GM12878 (cell line): ENCODE data around the gene ZCCHC4. TPM values are rescaled to one million over a fixed set of nuclear protein-coding genes. Genes with fewer than 3 reads are reported as not detected.

Experiments used
- ATAC-seq: fragments of 200-7000 bp; cut with Tn5 transposase; 3 replicates; pipeline ENCODE4 v1.9.1; 2020; ENCODE audit warnings: mild to moderate bottlenecking, moderate library complexity
- BruUV-seq: library from RNA; stranded (reverse); fragments of 400-500 nt; replicated peaks from 2 replicates; lab custom pipeline; 2021; lab: Mats Ljungman, UMichigan
- CTCF ChIA-PET: fragments of 300-600 bp; sonication (Branson Sonifier 250); formaldehyde crosslinking; extraction: SDS; loops from one replicate; lab custom pipeline; 2021; ENCODE audit warnings: inconsistent platforms; lab: Yijun Ruan, JAX
- POLR2A ChIA-PET: fragments of 350-600 bp; formaldehyde crosslinking; extraction: SDS; loops from one replicate; lab custom pipeline; 2021; ENCODE audit warnings: inconsistent platforms; lab: Charles Lee
- RAD21 ChIA-PET: fragments of 300-600 bp; sonication (Branson Sonifier 250); formaldehyde crosslinking; loops from one replicate; lab custom pipeline; 2023; ENCODE audit warnings: antibody characterized with exemption; ENCODE audit not compliant: unreplicated experiment; lab: Charles Lee
- SMC1A ChIA-PET: fragments of 300-600 bp; sonication (Branson Sonifier 250); formaldehyde crosslinking; loops from one replicate; lab custom pipeline; 2023; ENCODE audit not compliant: unreplicated experiment, uncharacterized antibody; lab: Charles Lee
- DNase-seq: peaks from one replicate; pipeline ENCODE4 v3.0.0-alpha.2; 2011; ENCODE audit warnings: low read depth, low spot score
- FAIRE-seq: peaks from 3 replicates; lab custom pipeline; 2011; peaks lifted over from hg19 to GRCh38; lab: Jason Lieb, UNC
- H2AFZ ChIP-seq: 2 replicates; pipeline ENCODE4 v1.6.0; 2011; ENCODE audit warnings: low read depth, low read length, control low read depth; ENCODE audit not compliant: control insufficient read depth
- H3K27ac ChIP-seq: 2 replicates; pipeline ENCODE4 v1.5.1; 2011; ENCODE audit warnings: control low read depth; ENCODE audit not compliant: control insufficient read depth, insufficient read depth
- H3K27me3 ChIP-seq, 2 experiments: replicated peaks in 1 of 2; 2 replicates each; pipeline versions ENCODE4 v1.6.0 to v1.6.1; 2011; ENCODE audit warnings: low read length in 1 of 2; ENCODE audit not compliant: control insufficient read depth in 2 of 2, insufficient read depth in 2 of 2
- H3K36me3 ChIP-seq, 2 experiments: 2 replicates each; pipeline ENCODE4 v1.5.1; 2011; ENCODE audit warnings: low read length in 1 of 2; ENCODE audit not compliant: control insufficient read depth in 2 of 2, insufficient read depth in 2 of 2
- H3K4me1 ChIP-seq: 2 replicates; pipeline ENCODE4 v1.6.1; 2011; ENCODE audit warnings: mild to moderate bottlenecking, low read length, moderate library complexity, mixed read lengths; ENCODE audit not compliant: control insufficient read depth, insufficient read depth
- H3K4me2 ChIP-seq: 2 replicates; pipeline ENCODE4 v1.6.0; 2011; ENCODE audit warnings: control low read depth; ENCODE audit not compliant: control insufficient read depth, insufficient read depth
- H3K4me3 ChIP-seq: fragments of 200-600 bp; sonication (generic); 2 replicates; pipeline ENCODE4 v1.5.1; 2016
- H3K79me2 ChIP-seq: 2 replicates; pipeline ENCODE4 v1.6.0; 2011; ENCODE audit warnings: low read length; ENCODE audit not compliant: control insufficient read depth, insufficient read depth
- H3K9ac ChIP-seq: 2 replicates; pipeline ENCODE4 v1.8.0; 2011; ENCODE audit warnings: low read length, control low read depth, mixed read lengths; ENCODE audit not compliant: control insufficient read depth, insufficient read depth
- H3K9me3 ChIP-seq: replicated peaks from 3 replicates; pipeline ENCODE4 v1.5.1; 2011; ENCODE audit warnings: mild to moderate bottlenecking, low read length; ENCODE audit not compliant: control insufficient read depth, insufficient read depth
- H4K20me1 ChIP-seq: 2 replicates; pipeline ENCODE4 v1.6.0; 2011; ENCODE audit not compliant: control insufficient read depth, insufficient read depth
- BMI1 ChIP-seq: fragments of 450-650 bp; IDR thresholded peaks from 2 replicates; pipeline ENCODE4 v1.6.1; 2016; ENCODE audit warnings: mild to moderate bottlenecking, moderate library complexity, borderline replicate concordance
- CREB1 ChIP-seq: IDR thresholded peaks from 2 replicates; pipeline ENCODE4 v1.6.1; 2012; ENCODE audit warnings: low read depth, mild to moderate bottlenecking, inconsistent platforms
- DPF2 ChIP-seq: fragments of 450-650 bp; IDR thresholded peaks from 2 replicates; pipeline ENCODE4 v1.6.1; 2017; ENCODE audit warnings: mild to moderate bottlenecking
- IKZF1 ChIP-seq: fragments of 450-650 bp; conservative IDR thresholded peaks from 2 replicates; pipeline ENCODE4 v1.6.1; 2017; ENCODE audit warnings: antibody characterized with exemption, mild to moderate bottlenecking
- LARP7 ChIP-seq: fragments of 450-650 bp; IDR thresholded peaks from 2 replicates; pipeline ENCODE4 v1.6.1; 2017; ENCODE audit warnings: mild to moderate bottlenecking
- POLR2A ChIP-seq: IDR thresholded peaks from 2 replicates; pipeline ENCODE4 v1.6.1; 2011; ENCODE audit warnings: low read depth, mild to moderate bottlenecking, low read length
- RELA ChIP-seq: fragments of 450-650 bp; IDR thresholded peaks from 2 replicates; pipeline ENCODE4 v1.8.0; 2014; ENCODE audit warnings: borderline replicate concordance; ENCODE audit not compliant: partially characterized antibody
- RUNX3 ChIP-seq: IDR thresholded peaks from 2 replicates; pipeline ENCODE4 v1.6.1; 2012; ENCODE audit warnings: low read length, inconsistent platforms
- STAT3 ChIP-seq: IDR thresholded peaks from 2 replicates; pipeline ENCODE4 v1.6.1; 2011; ENCODE audit warnings: low read depth, low read length, improper control_type of control experiment
- ZNF622 ChIP-seq: fragments of 450-650 bp; IDR thresholded peaks from 2 replicates; pipeline ENCODE4 v1.6.1; 2017; ENCODE audit warnings: mild to moderate bottlenecking, inconsistent platforms
- WGBS: methylation state at CpG from one replicate; pipeline ENCODE4 v1.1.6; 2016; ENCODE audit warnings: low lambda C conversion rate; ENCODE audit not compliant: insufficient replicate concordance, insufficient coverage; ENCODE audit errors: missing lambda C conversion rate; 5-methylcytosine and 5-hydroxymethylcytosine counted together
- in situ Hi-C: fragments of 300-500 bp; cut with MboI; formaldehyde crosslinking; loops from 9 replicates; pipeline ENCODE4 v1.14.3; 2018; ENCODE audit warnings: mixed read lengths
- intact Hi-C: fragments of 100-400 bp; cut with micrococcal nuclease; formaldehyde crosslinking; loops from one replicate; pipeline ENCODE4 v1.14.2; 2022; ENCODE audit not compliant: unreplicated experiment
- polyA plus RNA-seq, 11 experiments: library from polyadenylated mRNA; depleted of rRNA in 4 of 11; unstranded in 6 of 11; stranded (reverse) in 5 of 11; fragments of >200 nt; fragmentation: Nextera tagmentation in 4 of 11; fragmentation: Illumina TruSeq in 1 of 11; extraction: Ambion mirVana in 4 of 11; extraction: Trizol in 1 of 11; gene quantifications; 1 replicate in 1 of 11; 2 replicates in 10 of 11; pipeline versions ENCODE4 v1.2.1 to v1.2.3, GENCODE V29; 2011 to 2016; ENCODE audit warnings: inconsistent platforms in 2 of 11, missing spikeins in 2 of 11, low read depth in 1 of 11
- total RNA-seq, 4 experiments: library from RNA; depleted of rRNA in 3 of 4; stranded (reverse); fragments of >200 nt in 3 of 4; fragmentation: Illumina TruSeq in 1 of 4; extraction: Trizol in 1 of 4; gene quantifications; 2 replicates each; pipeline versions ENCODE4 v1.2.1 to v1.2.3, GENCODE V29; 2013 to 2021
- TF ChIP-seq, protein P1 (sequence below): IDR thresholded peaks from 2 replicates; pipeline ENCODE4 v1.6.1; 2012; ENCODE audit warnings: mild to moderate bottlenecking, low read depth, low read length
- TF ChIP-seq, protein P2 (sequence below): fragments of 450-650 bp; IDR thresholded peaks from 2 replicates; pipeline ENCODE4 v1.6.1; 2017; ENCODE audit warnings: low read depth, mild to moderate bottlenecking, moderate library complexity

The ZCCHC4 gene
- total and polyA plus RNA-seq, 10 of the 15 experiments (the other 5 are each of a cell fraction or from before 2014, with no cell fraction given): 3.2 to 17.7 (median 12.7) TPM

GRCh38 chr4:25345744-25346143 is 33.2 kb downstream of the ZCCHC4 start:
- Histone ChIP-seq H3K27ac (no peak overlapping the region), H4K20me1 (no peaks in the 10 kb centered on the region), H3K4me1 (no peaks in the 10 kb centered on the region), H2AFZ (no peak overlapping the region), H3K27me3 (no peaks in the 10 kb centered on the region), H3K9ac (no peak overlapping the region), H3K79me2 (no peaks in the 10 kb centered on the region), H3K4me3 (no peak overlapping the region), H3K9me3 (no peaks in the 10 kb centered on the region), H3K4me2 (no peak overlapping the region), H3K36me3 (no peaks in the 10 kb centered on the region; a peak in 1 of 4 replicates)
- 80% methylated on average over 5 of the region's 5 CpGs for WGBS
- ATAC-seq (no peak), DNase-seq (no peak), FAIRE-seq (no peak)
- BruUV-seq: no TSS peak
- ChIA-PET RAD21 (interaction anchor here (0.5 to 1.6 kb wide), 2 partner anchors 22 to 122 kb away, joined by 3 to 5 read pairs; no protein-coding TSS in a partner anchor), SMC1A (interaction anchor here (2.0 kb wide), 1 partner anchor 15 kb away, joined by 8 read pairs; no protein-coding TSS in a partner anchor), CTCF (interaction anchor here (2.0 to 3.2 kb wide), 2 partner anchors 21 to 33 kb away, joined by 14 to 20 read pairs; partner anchors contain the start of gene ZCCHC4), POLR2A (interaction anchor here (0.5 to 1.5 kb wide), 3 partner anchors 10 to 34 kb away, joined by 3 to 5 read pairs (median 4); no protein-coding TSS in a partner anchor)
- intact Hi-C loops (no loop called here), in situ Hi-C loops (no loop called here)
- TF ChIP-seq DPF2 (no peak), LARP7 (no peak), IKZF1 (no peak), ZNF622 (no peak), POLR2A (no peak), CREB1 (no peak), RELA (no peak), RUNX3 (no peak), BMI1 (no peak), STAT3 (no peak)
- TF ChIP-seq, protein P1, sequence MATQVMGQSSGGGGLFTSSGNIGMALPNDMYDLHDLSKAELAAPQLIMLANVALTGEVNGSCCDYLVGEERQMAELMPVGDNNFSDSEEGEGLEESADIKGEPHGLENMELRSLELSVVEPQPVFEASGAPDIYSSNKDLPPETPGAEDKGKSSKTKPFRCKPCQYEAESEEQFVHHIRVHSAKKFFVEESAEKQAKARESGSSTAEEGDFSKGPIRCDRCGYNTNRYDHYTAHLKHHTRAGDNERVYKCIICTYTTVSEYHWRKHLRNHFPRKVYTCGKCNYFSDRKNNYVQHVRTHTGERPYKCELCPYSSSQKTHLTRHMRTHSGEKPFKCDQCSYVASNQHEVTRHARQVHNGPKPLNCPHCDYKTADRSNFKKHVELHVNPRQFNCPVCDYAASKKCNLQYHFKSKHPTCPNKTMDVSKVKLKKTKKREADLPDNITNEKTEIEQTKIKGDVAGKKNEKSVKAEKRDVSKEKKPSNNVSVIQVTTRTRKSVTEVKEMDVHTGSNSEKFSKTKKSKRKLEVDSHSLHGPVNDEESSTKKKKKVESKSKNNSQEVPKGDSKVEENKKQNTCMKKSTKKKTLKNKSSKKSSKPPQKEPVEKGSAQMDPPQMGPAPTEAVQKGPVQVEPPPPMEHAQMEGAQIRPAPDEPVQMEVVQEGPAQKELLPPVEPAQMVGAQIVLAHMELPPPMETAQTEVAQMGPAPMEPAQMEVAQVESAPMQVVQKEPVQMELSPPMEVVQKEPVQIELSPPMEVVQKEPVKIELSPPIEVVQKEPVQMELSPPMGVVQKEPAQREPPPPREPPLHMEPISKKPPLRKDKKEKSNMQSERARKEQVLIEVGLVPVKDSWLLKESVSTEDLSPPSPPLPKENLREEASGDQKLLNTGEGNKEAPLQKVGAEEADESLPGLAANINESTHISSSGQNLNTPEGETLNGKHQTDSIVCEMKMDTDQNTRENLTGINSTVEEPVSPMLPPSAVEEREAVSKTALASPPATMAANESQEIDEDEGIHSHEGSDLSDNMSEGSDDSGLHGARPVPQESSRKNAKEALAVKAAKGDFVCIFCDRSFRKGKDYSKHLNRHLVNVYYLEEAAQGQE: no peak
- TF ChIP-seq, protein P2, sequence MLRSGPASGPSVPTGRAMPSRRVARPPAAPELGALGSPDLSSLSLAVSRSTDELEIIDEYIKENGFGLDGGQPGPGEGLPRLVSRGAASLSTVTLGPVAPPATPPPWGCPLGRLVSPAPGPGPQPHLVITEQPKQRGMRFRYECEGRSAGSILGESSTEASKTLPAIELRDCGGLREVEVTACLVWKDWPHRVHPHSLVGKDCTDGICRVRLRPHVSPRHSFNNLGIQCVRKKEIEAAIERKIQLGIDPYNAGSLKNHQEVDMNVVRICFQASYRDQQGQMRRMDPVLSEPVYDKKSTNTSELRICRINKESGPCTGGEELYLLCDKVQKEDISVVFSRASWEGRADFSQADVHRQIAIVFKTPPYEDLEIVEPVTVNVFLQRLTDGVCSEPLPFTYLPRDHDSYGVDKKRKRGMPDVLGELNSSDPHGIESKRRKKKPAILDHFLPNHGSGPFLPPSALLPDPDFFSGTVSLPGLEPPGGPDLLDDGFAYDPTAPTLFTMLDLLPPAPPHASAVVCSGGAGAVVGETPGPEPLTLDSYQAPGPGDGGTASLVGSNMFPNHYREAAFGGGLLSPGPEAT: no peak
